ENCODE results near the gene USP34. TPM values are rescaled to one million over a fixed set of nuclear protein-coding genes. Genes with fewer than 3 reads are reported as not detected.

The USP34 gene
- total and polyA plus RNA-seq, 2 experiments from 2014 or later: 81.8 to 157 TPM

DNA sequence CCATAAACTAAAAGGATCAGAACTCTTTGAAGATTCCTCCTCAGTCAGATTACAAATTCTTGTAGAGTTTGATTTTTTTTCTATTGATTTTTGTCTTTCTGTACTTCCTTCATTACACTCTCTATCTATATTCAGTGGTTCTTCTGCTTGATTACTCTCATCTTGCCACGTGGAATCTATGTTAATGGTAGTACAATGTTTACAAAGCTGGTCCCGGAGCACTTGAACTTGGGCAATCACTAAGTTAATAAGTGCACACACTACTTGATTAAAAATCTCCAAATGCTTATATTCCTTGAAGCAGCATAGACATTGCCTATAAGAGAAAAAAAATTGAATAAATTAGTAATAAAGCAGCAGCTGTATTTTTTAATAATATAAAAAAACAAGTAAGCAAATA, 65.1 kb downstream of the USP34 start:
- no peak overlapping the region for H3K27ac ChIP-seq (ENCODE audit: low read depth)
- H3F3A ChIP-seq (replicated peaks; ENCODE audit: low read depth): no peaks in the 10 kb centered on the region
- peaks cover 14% of the 10 kb centered on the region; the same call in 1 of the 2 replicates for H4K20me1 ChIP-seq (replicated peaks; ENCODE audit: insufficient read depth)
- Mint-ChIP-seq H3K27me3 (ENCODE audit: insufficient read depth, low read depth, poor library complexity) (no peaks in the 10 kb centered on the region), H3K36me3 (ENCODE audit: low read depth) (peaks cover 33% of the 10 kb centered on the region), H3K9me3 (no peaks in the 10 kb centered on the region), H3K27ac (no peak overlapping the region), H3K4me3 (no peak overlapping the region), H3K4me1 (no peaks in the 10 kb centered on the region)
- no peak overlapping the region for H3K4me3 ChIP-seq
- no peaks in the 10 kb centered on the region for H3K4me1 ChIP-seq (ENCODE audit: insufficient read depth)
- no peak overlapping the region for H2AFZ ChIP-seq
- ATAC-seq: no peak
- H3K4me2 ChIP-seq: no peak overlapping the region
- no peaks in the 10 kb centered on the region for H3K36me3 ChIP-seq (ENCODE audit: insufficient read depth)
- TF ChIP-seq POLR2AphosphoS5 (IDR thresholded peaks at IDR 0.05; ENCODE audit: low read depth) (no peak), EZH2 (IDR thresholded peaks at IDR 0.05; ENCODE audit: low read depth, unreplicated experiment) (no peak), ZNF331 (CRISPR knock-in tag; IDR thresholded peaks at IDR 0.05; ENCODE audit: low read depth) (no peak), STAT1 (IDR thresholded peaks at IDR 0.05; ENCODE audit: unreplicated experiment) (no peak), ZNF114 (CRISPR knock-in tag; IDR thresholded peaks at IDR 0.05) (no peak), EZH2phosphoT487 (IDR thresholded peaks at IDR 0.05; ENCODE audit: unreplicated experiment) (no peak), CREB1 (CRISPR knock-in tag; IDR thresholded peaks at IDR 0.05; ENCODE audit: low read depth) (no peak), NANOG (IDR thresholded peaks at IDR 0.05; ENCODE audit: borderline replicate concordance) (no peak), JUNB (IDR thresholded peaks at IDR 0.05; ENCODE audit: unreplicated experiment) (no peak)
- TF ChIP-seq, protein P1, sequence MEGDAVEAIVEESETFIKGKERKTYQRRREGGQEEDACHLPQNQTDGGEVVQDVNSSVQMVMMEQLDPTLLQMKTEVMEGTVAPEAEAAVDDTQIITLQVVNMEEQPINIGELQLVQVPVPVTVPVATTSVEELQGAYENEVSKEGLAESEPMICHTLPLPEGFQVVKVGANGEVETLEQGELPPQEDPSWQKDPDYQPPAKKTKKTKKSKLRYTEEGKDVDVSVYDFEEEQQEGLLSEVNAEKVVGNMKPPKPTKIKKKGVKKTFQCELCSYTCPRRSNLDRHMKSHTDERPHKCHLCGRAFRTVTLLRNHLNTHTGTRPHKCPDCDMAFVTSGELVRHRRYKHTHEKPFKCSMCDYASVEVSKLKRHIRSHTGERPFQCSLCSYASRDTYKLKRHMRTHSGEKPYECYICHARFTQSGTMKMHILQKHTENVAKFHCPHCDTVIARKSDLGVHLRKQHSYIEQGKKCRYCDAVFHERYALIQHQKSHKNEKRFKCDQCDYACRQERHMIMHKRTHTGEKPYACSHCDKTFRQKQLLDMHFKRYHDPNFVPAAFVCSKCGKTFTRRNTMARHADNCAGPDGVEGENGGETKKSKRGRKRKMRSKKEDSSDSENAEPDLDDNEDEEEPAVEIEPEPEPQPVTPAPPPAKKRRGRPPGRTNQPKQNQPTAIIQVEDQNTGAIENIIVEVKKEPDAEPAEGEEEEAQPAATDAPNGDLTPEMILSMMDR (conservative IDR thresholded peaks at IDR 0.05; ENCODE audit: low read depth in 2 of 2): no peak
- TF ChIP-seq, protein P2, sequence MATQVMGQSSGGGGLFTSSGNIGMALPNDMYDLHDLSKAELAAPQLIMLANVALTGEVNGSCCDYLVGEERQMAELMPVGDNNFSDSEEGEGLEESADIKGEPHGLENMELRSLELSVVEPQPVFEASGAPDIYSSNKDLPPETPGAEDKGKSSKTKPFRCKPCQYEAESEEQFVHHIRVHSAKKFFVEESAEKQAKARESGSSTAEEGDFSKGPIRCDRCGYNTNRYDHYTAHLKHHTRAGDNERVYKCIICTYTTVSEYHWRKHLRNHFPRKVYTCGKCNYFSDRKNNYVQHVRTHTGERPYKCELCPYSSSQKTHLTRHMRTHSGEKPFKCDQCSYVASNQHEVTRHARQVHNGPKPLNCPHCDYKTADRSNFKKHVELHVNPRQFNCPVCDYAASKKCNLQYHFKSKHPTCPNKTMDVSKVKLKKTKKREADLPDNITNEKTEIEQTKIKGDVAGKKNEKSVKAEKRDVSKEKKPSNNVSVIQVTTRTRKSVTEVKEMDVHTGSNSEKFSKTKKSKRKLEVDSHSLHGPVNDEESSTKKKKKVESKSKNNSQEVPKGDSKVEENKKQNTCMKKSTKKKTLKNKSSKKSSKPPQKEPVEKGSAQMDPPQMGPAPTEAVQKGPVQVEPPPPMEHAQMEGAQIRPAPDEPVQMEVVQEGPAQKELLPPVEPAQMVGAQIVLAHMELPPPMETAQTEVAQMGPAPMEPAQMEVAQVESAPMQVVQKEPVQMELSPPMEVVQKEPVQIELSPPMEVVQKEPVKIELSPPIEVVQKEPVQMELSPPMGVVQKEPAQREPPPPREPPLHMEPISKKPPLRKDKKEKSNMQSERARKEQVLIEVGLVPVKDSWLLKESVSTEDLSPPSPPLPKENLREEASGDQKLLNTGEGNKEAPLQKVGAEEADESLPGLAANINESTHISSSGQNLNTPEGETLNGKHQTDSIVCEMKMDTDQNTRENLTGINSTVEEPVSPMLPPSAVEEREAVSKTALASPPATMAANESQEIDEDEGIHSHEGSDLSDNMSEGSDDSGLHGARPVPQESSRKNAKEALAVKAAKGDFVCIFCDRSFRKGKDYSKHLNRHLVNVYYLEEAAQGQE (IDR thresholded peaks at IDR 0.05; ENCODE audit: unreplicated experiment): no peak
- TF ChIP-seq, protein P3, sequence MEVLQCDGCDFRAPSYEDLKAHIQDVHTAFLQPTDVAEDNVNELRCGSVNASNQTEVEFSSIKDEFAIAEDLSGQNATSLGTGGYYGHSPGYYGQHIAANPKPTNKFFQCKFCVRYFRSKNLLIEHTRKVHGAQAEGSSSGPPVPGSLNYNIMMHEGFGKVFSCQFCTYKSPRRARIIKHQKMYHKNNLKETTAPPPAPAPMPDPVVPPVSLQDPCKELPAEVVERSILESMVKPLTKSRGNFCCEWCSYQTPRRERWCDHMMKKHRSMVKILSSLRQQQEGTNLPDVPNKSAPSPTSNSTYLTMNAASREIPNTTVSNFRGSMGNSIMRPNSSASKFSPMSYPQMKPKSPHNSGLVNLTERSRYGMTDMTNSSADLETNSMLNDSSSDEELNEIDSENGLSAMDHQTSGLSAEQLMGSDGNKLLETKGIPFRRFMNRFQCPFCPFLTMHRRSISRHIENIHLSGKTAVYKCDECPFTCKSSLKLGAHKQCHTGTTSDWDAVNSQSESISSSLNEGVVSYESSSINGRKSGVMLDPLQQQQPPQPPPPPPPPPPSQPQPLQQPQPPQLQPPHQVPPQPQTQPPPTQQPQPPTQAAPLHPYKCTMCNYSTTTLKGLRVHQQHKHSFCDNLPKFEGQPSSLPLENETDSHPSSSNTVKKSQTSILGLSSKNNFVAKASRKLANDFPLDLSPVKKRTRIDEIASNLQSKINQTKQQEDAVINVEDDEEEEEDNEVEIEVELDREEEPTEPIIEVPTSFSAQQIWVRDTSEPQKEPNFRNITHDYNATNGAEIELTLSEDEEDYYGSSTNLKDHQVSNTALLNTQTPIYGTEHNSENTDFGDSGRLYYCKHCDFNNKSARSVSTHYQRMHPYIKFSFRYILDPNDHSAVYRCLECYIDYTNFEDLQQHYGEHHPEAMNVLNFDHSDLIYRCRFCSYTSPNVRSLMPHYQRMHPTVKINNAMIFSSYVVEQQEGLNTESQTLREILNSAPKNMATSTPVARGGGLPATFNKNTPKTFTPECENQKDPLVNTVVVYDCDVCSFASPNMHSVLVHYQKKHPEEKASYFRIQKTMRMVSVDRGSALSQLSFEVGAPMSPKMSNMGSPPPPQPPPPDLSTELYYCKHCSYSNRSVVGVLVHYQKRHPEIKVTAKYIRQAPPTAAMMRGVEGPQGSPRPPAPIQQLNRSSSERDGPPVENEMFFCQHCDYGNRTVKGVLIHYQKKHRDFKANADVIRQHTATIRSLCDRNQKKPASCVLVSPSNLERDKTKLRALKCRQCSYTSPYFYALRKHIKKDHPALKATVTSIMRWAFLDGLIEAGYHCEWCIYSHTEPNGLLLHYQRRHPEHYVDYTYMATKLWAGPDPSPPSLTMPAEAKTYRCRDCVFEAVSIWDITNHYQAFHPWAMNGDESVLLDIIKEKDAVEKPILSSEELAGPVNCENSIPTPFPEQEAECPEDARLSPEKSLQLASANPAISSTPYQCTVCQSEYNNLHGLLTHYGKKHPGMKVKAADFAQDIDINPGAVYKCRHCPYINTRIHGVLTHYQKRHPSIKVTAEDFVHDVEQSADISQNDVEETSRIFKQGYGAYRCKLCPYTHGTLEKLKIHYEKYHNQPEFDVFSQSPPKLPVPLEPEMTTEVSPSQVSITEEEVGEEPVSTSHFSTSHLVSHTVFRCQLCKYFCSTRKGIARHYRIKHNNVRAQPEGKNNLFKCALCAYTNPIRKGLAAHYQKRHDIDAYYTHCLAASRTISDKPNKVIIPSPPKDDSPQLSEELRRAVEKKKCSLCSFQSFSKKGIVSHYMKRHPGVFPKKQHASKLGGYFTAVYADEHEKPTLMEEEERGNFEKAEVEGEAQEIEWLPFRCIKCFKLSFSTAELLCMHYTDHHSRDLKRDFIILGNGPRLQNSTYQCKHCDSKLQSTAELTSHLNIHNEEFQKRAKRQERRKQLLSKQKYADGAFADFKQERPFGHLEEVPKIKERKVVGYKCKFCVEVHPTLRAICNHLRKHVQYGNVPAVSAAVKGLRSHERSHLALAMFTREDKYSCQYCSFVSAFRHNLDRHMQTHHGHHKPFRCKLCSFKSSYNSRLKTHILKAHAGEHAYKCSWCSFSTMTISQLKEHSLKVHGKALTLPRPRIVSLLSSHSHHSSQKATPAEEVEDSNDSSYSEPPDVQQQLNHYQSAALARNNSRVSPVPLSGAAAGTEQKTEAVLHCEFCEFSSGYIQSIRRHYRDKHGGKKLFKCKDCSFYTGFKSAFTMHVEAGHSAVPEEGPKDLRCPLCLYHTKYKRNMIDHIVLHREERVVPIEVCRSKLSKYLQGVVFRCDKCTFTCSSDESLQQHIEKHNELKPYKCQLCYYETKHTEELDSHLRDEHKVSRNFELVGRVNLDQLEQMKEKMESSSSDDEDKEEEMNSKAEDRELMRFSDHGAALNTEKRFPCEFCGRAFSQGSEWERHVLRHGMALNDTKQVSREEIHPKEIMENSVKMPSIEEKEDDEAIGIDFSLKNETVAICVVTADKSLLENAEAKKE (CRISPR knock-in tag; IDR thresholded peaks at IDR 0.05): no peak
- TF ChIP-seq, protein P4, sequence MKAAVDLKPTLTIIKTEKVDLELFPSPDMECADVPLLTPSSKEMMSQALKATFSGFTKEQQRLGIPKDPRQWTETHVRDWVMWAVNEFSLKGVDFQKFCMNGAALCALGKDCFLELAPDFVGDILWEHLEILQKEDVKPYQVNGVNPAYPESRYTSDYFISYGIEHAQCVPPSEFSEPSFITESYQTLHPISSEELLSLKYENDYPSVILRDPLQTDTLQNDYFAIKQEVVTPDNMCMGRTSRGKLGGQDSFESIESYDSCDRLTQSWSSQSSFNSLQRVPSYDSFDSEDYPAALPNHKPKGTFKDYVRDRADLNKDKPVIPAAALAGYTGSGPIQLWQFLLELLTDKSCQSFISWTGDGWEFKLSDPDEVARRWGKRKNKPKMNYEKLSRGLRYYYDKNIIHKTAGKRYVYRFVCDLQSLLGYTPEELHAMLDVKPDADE (IDR thresholded peaks at IDR 0.05): no peak
- no peak for DNase-seq (ENCODE audit: low spot score)
- H3K9me2 ChIP-seq (ENCODE audit: insufficient read depth): no peaks in the 10 kb centered on the region
- H3K79me2 ChIP-seq (replicated peaks; ENCODE audit: insufficient read depth): peaks cover 47% of the 10 kb centered on the region
- no peaks in the 10 kb centered on the region for H3K27me3 ChIP-seq (ENCODE audit: insufficient read depth)
